Vagina (tissue), 2 donors: ENCODE results near the gene ONECUT2.

ENCODE experiments used
- POLR2A ChIP-seq, 2 donors: fragments of 450-650 bp; IDR thresholded peaks; one replicate each; pipeline ENCODE4 v1.6.1; 2017; ENCODE audit warnings: antibody characterized with exemption in 2 of 2, mild to moderate bottlenecking in 2 of 2, moderate library complexity in 2 of 2
- POLR2AphosphoS5 ChIP-seq, 2 donors: sonication (generic); formaldehyde crosslinking; IDR thresholded peaks; one replicate each; pipeline ENCODE4 v1.9.0; 2017; ENCODE audit warnings: antibody characterized with exemption in 2 of 2, mild to moderate bottlenecking in 2 of 2, low read depth in 1 of 2; ENCODE audit not compliant: insufficient read depth in 1 of 2
- TF ChIP-seq, protein P1 (sequence below), 3 experiments: fragments of 450-650 bp in 2 of 3; fragments of 200-600 bp in 1 of 3; sonication (generic) in 1 of 3; IDR thresholded peaks; one replicate each; pipeline ENCODE4 v1.5.1; 2017 to 2019; ENCODE audit warnings: antibody characterized with exemption in 3 of 3, mild to moderate bottlenecking in 2 of 3, moderate library complexity in 2 of 3

DNA sequence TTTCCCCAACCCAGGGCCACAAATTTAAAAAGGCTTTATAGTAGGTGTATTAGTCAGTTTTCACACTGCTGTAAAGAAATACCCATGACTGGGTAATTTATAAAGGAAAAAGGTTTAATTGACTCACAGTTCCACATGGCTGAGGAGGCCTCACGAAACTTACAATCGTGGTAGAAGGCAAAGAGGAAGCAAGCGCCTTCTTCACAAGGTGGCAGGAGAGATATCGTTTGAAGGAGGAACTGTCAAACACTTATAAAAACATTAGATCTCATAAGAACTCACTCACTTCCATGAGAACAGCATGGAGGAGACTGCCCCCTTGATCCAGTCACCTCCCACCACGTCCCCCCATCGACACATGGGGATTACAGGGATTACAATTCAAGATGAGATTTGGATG is 80.9 kb downstream of the ONECUT2 start:
- TF ChIP-seq, protein P1, sequence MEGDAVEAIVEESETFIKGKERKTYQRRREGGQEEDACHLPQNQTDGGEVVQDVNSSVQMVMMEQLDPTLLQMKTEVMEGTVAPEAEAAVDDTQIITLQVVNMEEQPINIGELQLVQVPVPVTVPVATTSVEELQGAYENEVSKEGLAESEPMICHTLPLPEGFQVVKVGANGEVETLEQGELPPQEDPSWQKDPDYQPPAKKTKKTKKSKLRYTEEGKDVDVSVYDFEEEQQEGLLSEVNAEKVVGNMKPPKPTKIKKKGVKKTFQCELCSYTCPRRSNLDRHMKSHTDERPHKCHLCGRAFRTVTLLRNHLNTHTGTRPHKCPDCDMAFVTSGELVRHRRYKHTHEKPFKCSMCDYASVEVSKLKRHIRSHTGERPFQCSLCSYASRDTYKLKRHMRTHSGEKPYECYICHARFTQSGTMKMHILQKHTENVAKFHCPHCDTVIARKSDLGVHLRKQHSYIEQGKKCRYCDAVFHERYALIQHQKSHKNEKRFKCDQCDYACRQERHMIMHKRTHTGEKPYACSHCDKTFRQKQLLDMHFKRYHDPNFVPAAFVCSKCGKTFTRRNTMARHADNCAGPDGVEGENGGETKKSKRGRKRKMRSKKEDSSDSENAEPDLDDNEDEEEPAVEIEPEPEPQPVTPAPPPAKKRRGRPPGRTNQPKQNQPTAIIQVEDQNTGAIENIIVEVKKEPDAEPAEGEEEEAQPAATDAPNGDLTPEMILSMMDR (IDR thresholded peaks at IDR 0.05): no peak
- TF ChIP-seq POLR2AphosphoS5 (IDR thresholded peaks at IDR 0.05; ENCODE audit: insufficient read depth in 1 of 2, low read depth in 1 of 2) (no peak), POLR2A (IDR thresholded peaks at IDR 0.05) (no peak)
